ENCODE results near the gene WNT8A. TPM values are rescaled to one million over a fixed set of nuclear protein-coding genes. Genes with fewer than 3 reads are reported as not detected.
"Not testable (repeated sequence)": the region's sequence is repeated elsewhere in the genome, so short reads cannot be mapped to it uniquely, and the experiment has no call there.

WNT8A gene
- total and polyA plus RNA-seq, 2 experiments from 2014 or later, result not detected

- Histone ChIP-seq H3K27me3 (no peaks in the 10 kb centered on the region), H3K36me3 (replicated peaks; ENCODE audit: insufficient read depth, low read depth) (no peaks in the 10 kb centered on the region), H3K79me2 (no peaks in the 10 kb centered on the region), H3K4me3 (no peak overlapping the region), H3K4me2 (no peak overlapping the region), H2AFZ (no peak overlapping the region), H3K9me3 (ENCODE audit: low read depth) (no peaks in the 10 kb centered on the region), H3K4me1 (ENCODE audit: insufficient read depth) (peaks cover 9% of the 10 kb centered on the region), H3K9me2 (replicated peaks; ENCODE audit: insufficient read depth) (no peaks in the 10 kb centered on the region), H4K20me1 (ENCODE audit: insufficient read depth, poor library complexity, severe bottlenecking) (no peaks in the 10 kb centered on the region), H3K27ac (no peak overlapping the region)
- no peak for TF ChIP-seq CTCF (IDR thresholded peaks at IDR 0.05; ENCODE audit: poor library complexity)
- TF ChIP-seq EZH2phosphoT487 (IDR thresholded peaks at IDR 0.05; ENCODE audit: low read depth, severe bottlenecking, unreplicated experiment), result no peak
- no peak for TF ChIP-seq EZH2 (IDR thresholded peaks at IDR 0.05; ENCODE audit: borderline replicate concordance)
- WGBS (ENCODE audit: low lambda C conversion rate, missing lambda C conversion rate), result 83% methylated on average over 1 of the region's 1 CpG
- DNase-seq (ENCODE audit: low spot score), result no peak
Measured at GRCh38 chr5:138037907-138038633, 45.8 kb upstream of the WNT8A start.

GRCh38 chr5:138038826-138039225 is 45.0 kb upstream of the WNT8A start:
- H3K4me1 ChIP-seq (ENCODE audit: insufficient read depth), result peaks cover 6% of the 10 kb centered on the region
- H3K27me3 ChIP-seq, result no peaks in the 10 kb centered on the region
- H4K20me1 ChIP-seq (ENCODE audit: insufficient read depth, poor library complexity, severe bottlenecking), result no peaks in the 10 kb centered on the region
- no peaks in the 10 kb centered on the region for H3K79me2 ChIP-seq
- no peak overlapping the region for H2AFZ ChIP-seq
- H3K9me2 ChIP-seq (replicated peaks; ENCODE audit: insufficient read depth), result no peaks in the 10 kb centered on the region
- 79% methylated on average over 1 of the region's 1 CpG for WGBS (ENCODE audit: low lambda C conversion rate, missing lambda C conversion rate)
- H3K9me3 ChIP-seq (ENCODE audit: low read depth), result no peaks in the 10 kb centered on the region
- no peak overlapping the region for H3K4me2 ChIP-seq
- DNase-seq (ENCODE audit: low spot score), result no peak
- no peak overlapping the region for H3K27ac ChIP-seq
- TF ChIP-seq CTCF (IDR thresholded peaks at IDR 0.05; ENCODE audit: poor library complexity) (no peak), EZH2phosphoT487 (IDR thresholded peaks at IDR 0.05; ENCODE audit: low read depth, severe bottlenecking, unreplicated experiment) (no peak), EZH2 (IDR thresholded peaks at IDR 0.05; ENCODE audit: borderline replicate concordance) (no peak)
- no peaks in the 10 kb centered on the region for H3K36me3 ChIP-seq (replicated peaks; ENCODE audit: insufficient read depth, low read depth)
- no peak overlapping the region for H3K4me3 ChIP-seq

GRCh38 chr5:138045283-138045682 is 38.5 kb upstream of the WNT8A start:
- not testable (repeated sequence) for H3K9me3 ChIP-seq (ENCODE audit: low read depth); H3K79me2 ChIP-seq; H3K4me1 ChIP-seq (ENCODE audit: insufficient read depth); H3K27ac ChIP-seq; H3K4me2 ChIP-seq; H3K4me3 ChIP-seq; H4K20me1 ChIP-seq (ENCODE audit: insufficient read depth, poor library complexity, severe bottlenecking); H3K9me2 ChIP-seq (replicated peaks; ENCODE audit: insufficient read depth); DNase-seq (ENCODE audit: low spot score); H3K27me3 ChIP-seq; H3K36me3 ChIP-seq (replicated peaks; ENCODE audit: insufficient read depth, low read depth); H2AFZ ChIP-seq
- 90% methylated on average over 3 of the region's 3 CpGs for WGBS (ENCODE audit: low lambda C conversion rate, missing lambda C conversion rate)

GRCh38 chr5:138051441-138052296 is 32.2 kb upstream of the WNT8A start:
- TF ChIP-seq EZH2phosphoT487 (IDR thresholded peaks at IDR 0.05; ENCODE audit: low read depth, severe bottlenecking, unreplicated experiment) (no peak), EZH2 (IDR thresholded peaks at IDR 0.05; ENCODE audit: borderline replicate concordance) (no peak), CTCF (IDR thresholded peaks at IDR 0.05; ENCODE audit: poor library complexity) (no peak)
- H3K4me2 ChIP-seq, result no peak overlapping the region
- no peak overlapping the region for H2AFZ ChIP-seq
- no peaks in the 10 kb centered on the region for H3K27me3 ChIP-seq
- 70% methylated on average over 9 of the region's 9 CpGs for WGBS (ENCODE audit: low lambda C conversion rate, missing lambda C conversion rate)
- no peaks in the 10 kb centered on the region for H3K79me2 ChIP-seq
- no peaks in the 10 kb centered on the region for H3K9me3 ChIP-seq (ENCODE audit: low read depth)
- H4K20me1 ChIP-seq (ENCODE audit: insufficient read depth, poor library complexity, severe bottlenecking), result no peaks in the 10 kb centered on the region
- no peaks in the 10 kb centered on the region for H3K4me1 ChIP-seq (ENCODE audit: insufficient read depth)
- no peaks in the 10 kb centered on the region for H3K36me3 ChIP-seq (replicated peaks; ENCODE audit: insufficient read depth, low read depth)
- no peak for DNase-seq (ENCODE audit: low spot score)
- H3K4me3 ChIP-seq, result no peak overlapping the region
- H3K9me2 ChIP-seq (replicated peaks; ENCODE audit: insufficient read depth), result no peaks in the 10 kb centered on the region
- no peak overlapping the region for H3K27ac ChIP-seq

- not testable (repeated sequence) for H3K27ac ChIP-seq; H3K79me2 ChIP-seq; H3K9me3 ChIP-seq (ENCODE audit: low read depth); H3K9me2 ChIP-seq (replicated peaks; ENCODE audit: insufficient read depth); H4K20me1 ChIP-seq (ENCODE audit: insufficient read depth, poor library complexity, severe bottlenecking); H2AFZ ChIP-seq; H3K27me3 ChIP-seq; H3K4me1 ChIP-seq (ENCODE audit: insufficient read depth); DNase-seq (ENCODE audit: low spot score); H3K4me2 ChIP-seq; H3K4me3 ChIP-seq; H3K36me3 ChIP-seq (replicated peaks; ENCODE audit: insufficient read depth, low read depth)
- WGBS (ENCODE audit: low lambda C conversion rate, missing lambda C conversion rate), result 75% methylated on average over 1 of the region's 1 CpG
Measured at GRCh38 chr5:138052718-138053117, 31.1 kb upstream of the WNT8A start.
